G401.6 (cell line): ENCODE measurements around the gene TFB1M.
"Not testable (repeated sequence)": the region's sequence is repeated elsewhere in the genome, so short reads cannot be mapped to it uniquely, and the experiment has no call there.

Source experiments
- FAIRE-seq: peaks from 2 replicates; lab custom pipeline; 2012; peaks lifted over from hg19 to GRCh38; lab: Jason Lieb, UNC

TFB1M gene

GRCh38 chr6:155329460-155330132 lies 15.3 kb upstream of the TFB1M start:
- no peak for FAIRE-seq

GRCh38 chr6:155328539-155329459 lies 14.5 kb upstream of the TFB1M start:
- FAIRE-seq, result no peak

- no peak for FAIRE-seq
Observed at GRCh38 chr6:155328074-155328538, 13.8 kb upstream of the TFB1M start.

- FAIRE-seq, result peak; percentile 98
Observed at GRCh38 chr6:155327326-155328073, 13.2 kb upstream of the TFB1M start.

GRCh38 chr6:155325700-155326516 lies 11.6 kb upstream of the TFB1M start:
- FAIRE-seq, result no peak

- peak; percentile 62 for FAIRE-seq
Observed at GRCh38 chr6:155324993-155325392, 10.7 kb upstream of the TFB1M start.

- no peak for FAIRE-seq
Observed at GRCh38 chr6:155324172-155324571, 9.9 kb upstream of the TFB1M start.

- FAIRE-seq, result no peak
Observed at GRCh38 chr6:155319902-155320301, 5.6 kb upstream of the TFB1M start.

GRCh38 chr6:155317186-155317585 lies 2.9 kb upstream of the TFB1M start:
- FAIRE-seq, result peak; percentile 45

- FAIRE-seq, result no peak
Observed at GRCh38 chr6:155316419-155316818, 2.1 kb upstream of the TFB1M start.

GRCh38 chr6:155315516-155315871 lies 1.2 kb upstream of the TFB1M start:
- FAIRE-seq, result no peak

- FAIRE-seq, result no peak
Observed at GRCh38 chr6:155314773-155315515, 660 bp upstream of the TFB1M start.

GRCh38 chr6:155313602-155314091 lies 637 bp downstream of the TFB1M start:
- no peak for FAIRE-seq

GRCh38 chr6:155312950-155313349 lies 1.3 kb downstream of the TFB1M start:
- not testable (repeated sequence) for FAIRE-seq

GRCh38 chr6:155311583-155311982 lies 2.7 kb downstream of the TFB1M start:
- no peak for FAIRE-seq

- FAIRE-seq, result no peak
Observed at GRCh38 chr6:155311086-155311485, 3.2 kb downstream of the TFB1M start.

GRCh38 chr6:155310596-155310995 lies 3.7 kb downstream of the TFB1M start:
- no peak for FAIRE-seq

GRCh38 chr6:155309150-155309549 lies 5.1 kb downstream of the TFB1M start:
- no peak for FAIRE-seq

GRCh38 chr6:155306958-155307357 lies 7.3 kb downstream of the TFB1M start:
- no peak for FAIRE-seq

GRCh38 chr6:155303361-155303870 lies 10.9 kb downstream of the TFB1M start:
- no peak for FAIRE-seq

GRCh38 chr6:155301867-155302266 lies 12.4 kb downstream of the TFB1M start:
- no peak for FAIRE-seq
